Measurements from ENCODE around the gene THAP7. TPM values are rescaled to one million over a fixed set of nuclear protein-coding genes. Genes with fewer than 3 reads are reported as not detected.
"Not testable (repeated sequence)": the region's sequence is repeated elsewhere in the genome, so short reads cannot be mapped to it uniquely, and the experiment has no call there.

Gene THAP7
- total and polyA plus RNA-seq, 5 experiments from 2014 or later, result 31.7 to 70.5 (median 55.5) TPM

GRCh38 chr22:21016644-21017420, 14.9 kb upstream of the THAP7 start:
- no peaks in the 10 kb centered on the region for H3K36me3 Mint-ChIP-seq
- H3K27ac Mint-ChIP-seq, result peak overlapping the region in 9 of 10 donors; percentile 10 to 90 (median 70)
- ATAC-seq (no peak), DNase-seq (no peak)
- peaks cover 15 to 43% (median 39%) of the 10 kb centered on the region in 4 donors for H3K4me1 Mint-ChIP-seq
- no peaks in the 10 kb centered on the region for H3K9me3 Mint-ChIP-seq
- H3K4me3 Mint-ChIP-seq, result peak overlapping the region in 7 of 10 donors; percentile 12 to 43 (median 22)
- H3K27me3 Mint-ChIP-seq, result no peaks in the 10 kb centered on the region
- POLR2A ChIA-PET, result interaction anchor here (6.3 kb wide), 1 partner anchor 13 kb away, joined by 41 read pairs; the partner anchor contains the start of gene THAP7

- Mint-ChIP-seq H3K27ac (peak overlapping the region in 7 of 10 donors; percentile 27 to 98 (median 95)), H3K36me3 (no peaks in the 10 kb centered on the region), H3K4me3 (peak overlapping the region in 6 of 10 donors; percentile 52 to 89 (median 82)), H3K27me3 (no peaks in the 10 kb centered on the region), H3K9me3 (no peaks in the 10 kb centered on the region), H3K4me1 (peaks cover 13 to 35% (median 34%) of the 10 kb centered on the region in 4 donors)
- DNase-seq (peak in 1 of 10 donors; percentile 40), ATAC-seq (no peak)
- POLR2A ChIA-PET, result interaction anchor here (6.3 kb wide), 1 partner anchor 12 kb away, joined by 41 read pairs; the partner anchor contains the start of gene THAP7
These were observed 13.6 kb upstream of the THAP7 start for GRCh38 chr22:21015466-21016006.

- Mint-ChIP-seq H3K36me3 (no peaks in the 10 kb centered on the region), H3K4me3 (peak within 1 kb of the TSS; percentile 78 to 89 (median 87)), H3K27me3 (no peaks in the 10 kb centered on the region), H3K4me1 (peaks cover 13 to 35% (median 33%) of the 10 kb centered on the region in 4 donors), H3K27ac (peak within 1 kb of the TSS; percentile 31 to 98 (median 96)), H3K9me3 (no peaks in the 10 kb centered on the region)
- DNase-seq (peak in 1 of 10 donors; percentile 57), ATAC-seq (no peak)
- POLR2A ChIA-PET, result interaction anchor here (1.0 to 6.3 kb wide), 3 partner anchors 11 to 33 kb away, joined by 3 to 41 read pairs (median 6); partner anchors contain the start of genes LZTR1 and THAP7
These were observed 13.0 kb upstream of the THAP7 start, which contains the start of gene P2RX6 for GRCh38 chr22:21014726-21015465. P2RX6 (plus strand) TSS chr22:21015165; CDS start chr22:21015175, 10 bp downstream.

DNA sequence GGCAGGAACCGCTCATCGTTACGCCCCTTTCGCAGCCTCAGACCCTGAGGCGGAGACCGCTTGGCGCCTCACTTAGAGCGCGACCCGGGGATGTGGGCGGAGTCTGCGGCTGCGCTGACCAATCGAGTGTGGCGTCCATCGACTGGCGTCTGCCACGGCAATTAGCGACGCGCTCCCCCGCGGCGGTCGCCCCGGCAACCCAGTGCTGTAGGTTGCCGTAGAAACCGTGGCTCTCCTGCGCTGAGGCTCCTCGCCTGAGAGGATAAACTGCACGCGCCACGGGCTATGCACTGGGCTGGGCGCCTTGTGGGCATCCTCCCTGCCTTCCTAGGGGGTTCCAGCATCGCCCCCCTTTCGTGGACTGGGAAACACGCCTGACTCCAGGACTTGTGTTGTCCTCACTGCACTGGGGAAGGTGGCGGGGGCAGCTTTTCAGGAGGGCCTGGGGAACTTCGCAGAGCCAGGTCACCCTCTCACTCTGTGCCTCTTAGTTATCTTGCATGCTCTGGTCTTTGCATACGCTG, 12.3 kb upstream of the THAP7 start:
- H3K4me1 Mint-ChIP-seq, result peaks cover 13 to 35% (median 33%) of the 10 kb centered on the region in 4 donors
- POLR2A ChIA-PET, result interaction anchor here (1.0 to 6.3 kb wide), 3 partner anchors 10 to 32 kb away, joined by 3 to 41 read pairs (median 6); partner anchors contain the start of genes LZTR1 and THAP7
- no peaks in the 10 kb centered on the region for H3K36me3 Mint-ChIP-seq
- H3K27ac Mint-ChIP-seq, result peak overlapping the region; percentile 31 to 98 (median 96)
- H3K4me3 Mint-ChIP-seq, result peak overlapping the region; percentile 78 to 89 (median 87)
- peak; percentile 89 to 95 for ATAC-seq
- H3K9me3 Mint-ChIP-seq, result no peaks in the 10 kb centered on the region
- no peaks in the 10 kb centered on the region for H3K27me3 Mint-ChIP-seq
- DNase-seq, result peak; percentile 70 to 92 (median 79)

GRCh38 chr22:21013657-21014201, 11.8 kb upstream of the THAP7 start:
- DNase-seq (no peak), ATAC-seq (no peak)
- Mint-ChIP-seq H3K36me3 (no peaks in the 10 kb centered on the region), H3K4me3 (peak overlapping the region; percentile 78 to 89 (median 87)), H3K9me3 (no peaks in the 10 kb centered on the region), H3K4me1 (peaks cover 13 to 35% (median 33%) of the 10 kb centered on the region in 4 donors), H3K27ac (peak overlapping the region; percentile 31 to 98 (median 96)), H3K27me3 (no peaks in the 10 kb centered on the region)
- POLR2A ChIA-PET, result interaction anchor here (1.6 to 6.3 kb wide), 2 partner anchors 10 to 32 kb away, joined by 6 to 41 read pairs; partner anchors contain the start of genes LZTR1 and THAP7

GRCh38 chr22:21012446-21013407, 10.8 kb upstream of the THAP7 start:
- peak in 1 of 10 donors; percentile 38 for DNase-seq
- H3K36me3 Mint-ChIP-seq, result no peaks in the 10 kb centered on the region
- H3K9me3 Mint-ChIP-seq, result no peaks in the 10 kb centered on the region
- H3K4me1 Mint-ChIP-seq, result peaks cover 11 to 34% (median 33%) of the 10 kb centered on the region in 4 donors
- POLR2A ChIA-PET, result interaction anchor here (1.6 to 6.3 kb wide), 2 partner anchors 9 to 31 kb away, joined by 6 to 41 read pairs; partner anchors contain the start of genes LZTR1 and THAP7
- no peak for ATAC-seq
- H3K4me3 Mint-ChIP-seq, result peak overlapping the region; percentile 57 to 87 (median 77)
- no peaks in the 10 kb centered on the region for H3K27me3 Mint-ChIP-seq
- H3K27ac Mint-ChIP-seq, result peak overlapping the region in 9 of 10 donors; percentile 79 to 96 (median 91)

GRCh38 chr22:21010426-21011113, 8.7 kb upstream of the THAP7 start:
- H3K4me3 Mint-ChIP-seq, result no peak overlapping the region
- no peak for DNase-seq
- no peaks in the 10 kb centered on the region for H3K27me3 Mint-ChIP-seq
- H3K4me1 Mint-ChIP-seq, result peaks cover 11 to 24% (median 23%) of the 10 kb centered on the region in 4 donors
- POLR2A ChIA-PET, result interaction anchor here (1.1 to 6.3 kb wide), 2 partner anchors 7 to 14 kb away, joined by 5 to 41 read pairs; partner anchors contain the start of gene THAP7
- H3K9me3 Mint-ChIP-seq, result no peaks in the 10 kb centered on the region
- no peak for ATAC-seq
- peak overlapping the region in 3 of 10 donors; percentile 25 to 62 (median 38) for H3K27ac Mint-ChIP-seq
- H3K36me3 Mint-ChIP-seq, result no peaks in the 10 kb centered on the region

GRCh38 chr22:21009638-21010425, 7.9 kb upstream of the THAP7 start:
- Mint-ChIP-seq H3K27ac (peak overlapping the region in 3 of 10 donors; percentile 24 to 33 (median 25)), H3K4me3 (no peak overlapping the region), H3K36me3 (no peaks in the 10 kb centered on the region), H3K4me1 (peaks cover 8 to 18% (median 16%) of the 10 kb centered on the region in 4 donors), H3K9me3 (no peaks in the 10 kb centered on the region), H3K27me3 (no peaks in the 10 kb centered on the region)
- ATAC-seq (no peak), DNase-seq (peak in 4 of 10 donors; percentile 26 to 48 (median 36))
- POLR2A ChIA-PET, result interaction anchor here (0.8 to 1.1 kb wide), 2 partner anchors 10 to 13 kb away, joined by 3 to 5 read pairs; no protein-coding TSS in a partner anchor

DNA sequence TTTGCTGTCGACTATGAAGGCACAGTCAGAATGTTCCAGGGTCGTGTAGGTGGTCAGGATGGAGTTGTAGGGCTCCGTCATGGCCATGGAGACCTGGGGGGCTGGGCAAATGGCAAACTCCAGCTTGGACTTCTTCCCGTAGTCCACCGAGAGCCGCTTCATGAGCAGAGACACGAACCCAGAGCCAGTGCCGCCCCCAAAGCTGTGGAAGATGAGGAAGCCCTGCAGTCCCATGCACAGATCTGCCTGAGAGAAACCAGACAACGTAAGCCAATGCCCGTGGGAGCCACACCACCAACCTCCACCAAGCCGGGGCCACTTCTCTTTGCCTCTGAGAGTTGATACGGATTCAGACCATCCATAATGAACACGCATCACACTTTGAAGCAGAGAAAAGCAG, 7.3 kb upstream of the THAP7 start:
- not testable (repeated sequence) for H3K27ac Mint-ChIP-seq, DNase-seq, H3K36me3 Mint-ChIP-seq, H3K27me3 Mint-ChIP-seq, H3K4me3 Mint-ChIP-seq, H3K9me3 Mint-ChIP-seq, ATAC-seq
- peaks cover 3 to 12% (median 9%) of the 10 kb centered on the region in 4 donors for H3K4me1 Mint-ChIP-seq
- POLR2A ChIA-PET, result interaction anchor here (0.8 kb wide), 1 partner anchor 10 kb away, joined by 3 read pairs; no protein-coding TSS in a partner anchor

All from naive thymus-derived CD8-positive, alpha-beta T cell (primary cell).